Breast epithelium (tissue), 4 donors: ENCODE data around the gene COL15A1. TPM values are rescaled to one million over a fixed set of nuclear protein-coding genes. Genes with fewer than 3 reads are reported as not detected.

Source experiments
- DNase-seq, 2 donors: peaks; one replicate each; pipeline ENCODE4 v3.0.0-alpha.2; 2019; ENCODE audit warnings: low spot score in 2 of 2
- H3K27ac ChIP-seq, 2 donors: fragments of 200-600 bp; sonication (generic) in 1 of 2; one replicate each; pipeline ENCODE4 v1.5.1; 2016 to 2019; ENCODE audit warnings: mild to moderate bottlenecking in 1 of 2
- H3K27me3 ChIP-seq, 2 donors: fragments of 200-600 bp; sonication (generic) in 1 of 2; one replicate each; pipeline versions ENCODE4 v1.5.1 to v1.6.0; 2017 to 2019; ENCODE audit warnings: control low read depth in 1 of 2, mild to moderate bottlenecking in 1 of 2
- H3K36me3 ChIP-seq: fragments of 200-600 bp; one replicate; pipeline ENCODE4 v1.5.1; 2019
- H3K4me1 ChIP-seq, 2 donors: fragments of 200-600 bp; sonication (generic); one replicate each; pipeline ENCODE4 v1.5.1; 2016 to 2019; ENCODE audit warnings: control low read depth in 1 of 2
- H3K4me3 ChIP-seq, 3 donors: fragments of 200-600 bp; sonication (generic); 1 replicate in 2 of 3; 2 replicates in 1 of 3; pipeline ENCODE4 v1.5.1; 2016 to 2019; ENCODE audit warnings: mild to moderate bottlenecking in 3 of 3, moderate library complexity in 2 of 3
- H3K9me3 ChIP-seq, 2 donors: fragments of 200-600 bp; sonication (generic) in 1 of 2; one replicate each; pipeline ENCODE4 v1.5.1; 2016 to 2019; ENCODE audit warnings: control low read depth in 1 of 2
- CTCF ChIP-seq, 3 donors: fragments of 450-650 bp; IDR thresholded peaks; one replicate each; pipeline ENCODE4 v1.5.1; 2016 to 2017; ENCODE audit warnings: antibody characterized with exemption in 3 of 3, mild to moderate bottlenecking in 3 of 3, moderate library complexity in 3 of 3
- POLR2A ChIP-seq: fragments of 450-650 bp; IDR thresholded peaks from one replicate; pipeline ENCODE4 v1.6.1; 2016; ENCODE audit warnings: antibody characterized with exemption, mild to moderate bottlenecking, moderate library complexity
- POLR2AphosphoS5 ChIP-seq, 3 donors: sonication (generic); formaldehyde crosslinking; IDR thresholded peaks; one replicate each; pipeline ENCODE4 v1.6.1; 2017; ENCODE audit warnings: antibody characterized with exemption in 3 of 3
- intact Hi-C: fragments of 100-400 bp; cut with DNase I; formaldehyde crosslinking; loops from one replicate; pipeline ENCODE4 v1.15.1; 2023; ENCODE audit warnings: low total_unique reads
- total RNA-seq, 3 donors: library from RNA; depleted of rRNA; stranded (reverse); fragments of >200 nt; gene quantifications; one replicate each; pipeline ENCODE4 v1.1.0, GENCODE V29; 2016

COL15A1 gene
- total RNA-seq, 3 donors from 2014 or later, result 13.9 to 47.8 (median 32.4) TPM

GRCh38 chr9:99103901-99104458, 160.3 kb downstream of the COL15A1 start:
- Histone ChIP-seq H3K4me1 (peaks cover 0 to 11% of the 10 kb centered on the region in 2 donors), H3K36me3 (no peaks in the 10 kb centered on the region), H3K4me3 (peak overlapping the region; percentile 77 to 93 (median 85)), H3K27ac (peak overlapping the region; percentile 90 to 97), H3K9me3 (no peaks in the 10 kb centered on the region), H3K27me3 (no peaks in the 10 kb centered on the region)
- peak in 1 of 2 donors; percentile 35 for DNase-seq
- no peak for TF ChIP-seq POLR2A
- TF ChIP-seq POLR2AphosphoS5 (IDR thresholded peaks at IDR 0.05), result no peak
- no peak for TF ChIP-seq CTCF (IDR thresholded peaks at IDR 0.05)
- intact Hi-C loops, result no loop called here

- intact Hi-C loops, result no loop called here
- DNase-seq, result peak; percentile 79 to 86
- H3K36me3 ChIP-seq, result no peaks in the 10 kb centered on the region
- TF ChIP-seq POLR2AphosphoS5 (IDR thresholded peaks at IDR 0.05), result peak in 2 of 3 donors; percentile 21 to 68
- no peak for TF ChIP-seq CTCF (IDR thresholded peaks at IDR 0.05)
- no peaks in the 10 kb centered on the region for H3K9me3 ChIP-seq
- peaks cover 0 to 11% of the 10 kb centered on the region in 2 donors for H3K4me1 ChIP-seq
- H3K27me3 ChIP-seq, result no peaks in the 10 kb centered on the region
- H3K4me3 ChIP-seq, result peak within 1 kb of the TSS; percentile 77 to 93 (median 85)
- H3K27ac ChIP-seq, result peak within 1 kb of the TSS; percentile 90 to 97
Observed at GRCh38 chr9:99104459-99105151, 160.9 kb downstream of the COL15A1 start, which contains the start of gene TGFBR1. Gene TGFBR1, plus strand, starts transcription at chr9:99105113. Its CDS starts 93 bp downstream, at chr9:99105206.

GRCh38 chr9:99105152-99106043, 161.7 kb downstream of the COL15A1 start:
- Histone ChIP-seq H3K27ac (peak overlapping the region; percentile 90 to 97), H3K4me3 (peak overlapping the region; percentile 77 to 93 (median 85)), H3K4me1 (peaks cover 0 to 11% of the 10 kb centered on the region in 2 donors), H3K36me3 (no peaks in the 10 kb centered on the region), H3K27me3 (no peaks in the 10 kb centered on the region), H3K9me3 (no peaks in the 10 kb centered on the region)
- TF ChIP-seq POLR2A (no peak), POLR2AphosphoS5 (IDR thresholded peaks at IDR 0.05) (peak in 1 of 3 donors; percentile 29), CTCF (IDR thresholded peaks at IDR 0.05) (no peak)
- peak; percentile 52 to 65 for DNase-seq
- intact Hi-C loops, result no loop called here

- H3K27me3 ChIP-seq, result no peaks in the 10 kb centered on the region
- H3K27ac ChIP-seq, result peak overlapping the region; percentile 90 to 97
- no peaks in the 10 kb centered on the region for H3K36me3 ChIP-seq
- H3K9me3 ChIP-seq, result no peaks in the 10 kb centered on the region
- intact Hi-C loops, result no loop called here
- TF ChIP-seq CTCF (IDR thresholded peaks at IDR 0.05) (no peak), POLR2AphosphoS5 (IDR thresholded peaks at IDR 0.05) (no peak), POLR2A (no peak)
- H3K4me3 ChIP-seq, result peak overlapping the region; percentile 77 to 93 (median 85)
- no peak for DNase-seq
- peaks cover 0 to 11% of the 10 kb centered on the region in 2 donors for H3K4me1 ChIP-seq
Observed at GRCh38 chr9:99106044-99106375, 162.3 kb downstream of the COL15A1 start.
